HG03108 (cell line): ENCODE measurements around the gene SUPT3H.

Experiments
- ATAC-seq: cut with Tn5 transposase; IDR thresholded peaks from one replicate; pipeline ENCODE4 v1.9.1; 2021; ENCODE audit warnings: moderate library complexity; ENCODE audit not compliant: unreplicated experiment

The SUPT3H gene

DNA sequence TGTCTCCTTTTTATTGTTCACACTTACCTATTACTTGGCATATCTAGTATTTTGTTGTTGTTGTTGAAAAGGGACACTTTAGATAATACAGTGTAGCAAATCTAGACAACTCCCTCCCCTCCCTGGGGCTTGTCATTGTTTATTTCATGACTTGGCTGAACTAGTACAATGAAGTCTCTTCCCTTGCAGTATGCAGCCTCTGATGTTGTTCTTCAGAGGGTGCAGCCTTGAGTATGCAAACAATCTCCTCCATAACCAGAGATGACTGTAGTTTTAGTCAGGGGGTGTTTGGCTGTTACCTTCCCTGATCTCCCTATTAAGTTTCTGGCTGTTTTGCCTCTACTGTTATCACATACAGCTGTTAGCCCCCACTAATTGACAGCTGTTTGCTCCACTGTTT is 365.0 kb downstream of the SUPT3H start:
- ATAC-seq: no peak

DNA sequence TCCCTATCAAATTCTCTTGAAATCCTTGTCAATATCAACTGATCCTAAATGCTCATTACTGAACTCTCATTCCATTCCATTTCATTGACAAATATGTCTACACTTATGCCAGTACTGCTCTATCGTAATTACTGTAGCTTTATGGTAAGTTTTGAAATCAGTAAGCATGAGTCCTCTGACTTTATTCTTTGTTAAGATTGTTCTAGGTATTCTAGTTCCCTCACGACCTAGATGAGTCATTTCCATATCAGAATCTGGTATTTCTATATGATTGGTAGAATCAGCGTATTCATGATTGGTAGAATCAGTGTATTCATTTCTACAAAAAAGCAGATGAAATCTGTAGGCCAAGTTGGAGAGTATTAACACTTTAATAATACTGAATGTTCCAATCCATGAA is 368.2 kb downstream of the SUPT3H start:
- no peak for ATAC-seq

DNA sequence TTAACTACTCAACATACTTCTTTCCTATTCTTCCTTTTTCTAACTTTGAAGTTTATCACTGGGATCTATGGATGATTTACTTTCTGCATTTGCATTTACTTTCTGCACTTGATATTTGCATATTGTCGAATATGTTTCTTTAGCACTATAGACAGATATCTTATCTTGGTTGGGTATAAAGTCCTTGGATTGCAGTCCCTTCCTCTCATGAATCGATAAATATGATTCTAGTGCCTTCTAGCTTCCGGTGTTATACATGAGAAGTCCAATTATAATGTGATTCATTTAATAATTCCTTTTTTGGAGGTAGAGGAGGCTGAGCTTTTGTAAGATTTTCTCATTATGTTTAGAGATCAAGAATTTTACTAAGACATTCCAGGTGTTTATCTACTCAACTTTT is 370.8 kb downstream of the SUPT3H start:
- no peak for ATAC-seq

DNA sequence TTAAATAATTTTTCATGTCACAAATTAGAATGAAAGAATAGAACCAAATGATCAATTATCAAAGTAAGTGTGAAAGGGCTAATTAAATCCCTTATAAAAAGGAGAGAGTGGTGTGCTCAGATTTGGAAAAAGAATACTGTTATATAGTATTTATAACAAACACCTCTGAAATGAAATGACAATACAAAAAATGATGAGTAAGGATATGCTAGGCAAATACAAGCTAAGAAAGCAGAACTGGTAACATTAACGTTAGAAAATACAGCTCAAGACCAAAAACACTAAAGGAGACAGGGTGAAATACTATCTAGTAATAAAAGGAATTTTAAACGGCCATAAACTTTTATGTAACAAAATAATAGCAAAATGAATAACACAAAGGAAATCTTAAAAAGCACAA is 373.8 kb downstream of the SUPT3H start:
- no peak for ATAC-seq

DNA sequence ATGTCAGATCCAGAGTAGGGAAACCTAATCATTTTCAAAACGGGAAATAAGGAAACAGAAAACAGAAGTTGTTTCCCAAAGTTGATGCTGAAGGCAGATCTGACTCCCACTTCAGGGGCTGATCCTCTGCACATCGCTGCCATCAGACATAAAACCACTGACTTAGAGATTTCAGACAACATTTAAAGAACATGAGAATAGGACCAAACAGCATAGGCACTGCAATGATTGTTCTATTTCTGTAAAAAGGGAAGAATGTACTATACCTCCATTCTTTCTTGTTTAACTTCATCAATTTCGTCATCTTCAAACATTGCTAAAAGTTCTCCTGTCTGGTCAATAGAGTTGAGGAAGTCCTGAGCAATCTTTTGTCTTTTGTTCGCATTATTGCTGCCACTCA is 374.3 kb downstream of the SUPT3H start:
- ATAC-seq: no peak

DNA sequence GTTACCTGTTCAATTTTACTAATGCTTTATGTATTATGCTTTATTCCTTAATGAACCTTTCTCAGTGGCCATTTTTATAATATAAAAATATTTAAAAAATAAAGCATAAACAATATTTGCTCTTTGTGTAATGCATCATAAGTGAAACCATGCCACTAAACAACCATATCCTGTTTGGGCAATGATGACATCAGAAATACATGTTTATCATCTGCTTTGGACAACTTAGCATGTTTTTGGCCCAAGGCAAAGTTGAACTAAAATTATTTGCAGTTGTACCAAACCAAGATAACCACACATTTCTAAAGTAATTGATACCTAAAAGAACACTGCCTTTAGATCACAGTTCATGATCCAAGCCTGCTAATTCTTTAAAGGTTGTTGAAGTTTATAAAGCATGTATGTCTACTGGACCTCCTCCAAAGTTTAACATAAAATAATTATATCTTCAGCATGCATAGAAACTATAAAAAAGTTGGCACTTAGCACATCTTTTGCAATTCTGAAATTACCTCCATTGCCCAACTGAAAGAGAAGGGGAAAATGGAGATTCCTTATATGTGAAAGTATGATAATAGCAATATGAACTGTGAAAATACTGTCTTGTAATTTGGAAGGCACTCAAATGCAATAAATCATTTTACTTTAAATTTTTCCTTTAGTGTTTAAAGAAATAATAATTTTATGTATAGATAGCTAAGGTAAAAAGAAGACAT is 375.2 kb downstream of the SUPT3H start:
- no peak for ATAC-seq

DNA sequence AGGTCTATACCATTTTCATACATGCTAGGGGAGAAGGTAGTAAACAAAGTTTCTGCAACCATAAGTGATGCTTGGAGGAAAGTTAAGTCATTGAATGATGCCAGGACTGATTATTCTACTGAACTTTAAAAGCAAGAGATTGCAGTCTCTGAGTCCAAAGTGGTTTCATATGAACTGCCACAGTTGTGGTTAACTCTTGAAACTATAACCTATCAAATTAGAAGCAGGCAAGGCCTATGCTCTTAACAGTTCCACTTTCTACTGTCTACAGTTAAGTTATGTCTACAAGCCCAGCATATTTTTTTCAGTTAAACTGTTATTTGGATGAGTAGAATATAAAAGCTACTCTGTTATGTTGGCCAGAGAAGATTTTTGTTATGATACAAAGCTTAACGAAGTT is 376.1 kb downstream of the SUPT3H start:
- ATAC-seq: peak; percentile 97

DNA sequence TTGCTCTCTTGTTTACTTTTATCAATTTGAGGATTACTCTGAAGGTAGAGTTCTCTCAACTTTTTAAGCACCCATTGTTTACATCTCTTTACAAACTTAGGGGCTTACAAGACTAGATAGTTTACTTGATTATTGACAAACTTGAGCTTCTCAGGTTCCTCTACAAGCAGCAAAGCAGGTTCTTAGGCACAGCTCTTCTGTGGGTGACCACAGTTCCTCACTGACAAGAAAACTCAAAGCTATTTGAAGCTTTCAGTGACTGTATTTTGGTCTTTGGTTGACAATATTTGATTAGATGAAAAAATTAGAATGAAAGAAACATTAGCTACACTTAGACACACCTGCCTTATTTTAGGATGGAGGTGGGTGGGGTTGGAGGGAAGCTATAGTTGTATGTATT is 376.9 kb downstream of the SUPT3H start:
- no peak for ATAC-seq

DNA sequence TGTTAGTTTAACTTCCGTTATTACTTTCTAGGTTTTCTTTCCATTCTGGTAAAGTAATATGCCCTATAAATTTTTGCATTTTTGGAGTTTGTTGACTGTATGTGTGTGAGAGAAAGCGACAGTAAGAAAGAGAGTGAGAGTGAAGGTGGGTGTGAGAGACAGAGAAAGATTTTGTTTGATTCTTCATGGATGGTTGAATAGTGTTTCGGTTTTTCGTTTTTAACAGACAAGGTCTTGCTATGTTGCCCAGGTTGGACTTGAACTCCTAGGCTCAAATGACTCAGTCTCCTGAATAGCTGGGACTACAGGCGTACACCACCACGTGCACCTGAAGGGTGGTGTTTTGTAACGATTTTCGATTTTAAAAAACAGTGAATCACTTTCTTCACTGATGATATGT is 378.7 kb downstream of the SUPT3H start:
- no peak for ATAC-seq

DNA sequence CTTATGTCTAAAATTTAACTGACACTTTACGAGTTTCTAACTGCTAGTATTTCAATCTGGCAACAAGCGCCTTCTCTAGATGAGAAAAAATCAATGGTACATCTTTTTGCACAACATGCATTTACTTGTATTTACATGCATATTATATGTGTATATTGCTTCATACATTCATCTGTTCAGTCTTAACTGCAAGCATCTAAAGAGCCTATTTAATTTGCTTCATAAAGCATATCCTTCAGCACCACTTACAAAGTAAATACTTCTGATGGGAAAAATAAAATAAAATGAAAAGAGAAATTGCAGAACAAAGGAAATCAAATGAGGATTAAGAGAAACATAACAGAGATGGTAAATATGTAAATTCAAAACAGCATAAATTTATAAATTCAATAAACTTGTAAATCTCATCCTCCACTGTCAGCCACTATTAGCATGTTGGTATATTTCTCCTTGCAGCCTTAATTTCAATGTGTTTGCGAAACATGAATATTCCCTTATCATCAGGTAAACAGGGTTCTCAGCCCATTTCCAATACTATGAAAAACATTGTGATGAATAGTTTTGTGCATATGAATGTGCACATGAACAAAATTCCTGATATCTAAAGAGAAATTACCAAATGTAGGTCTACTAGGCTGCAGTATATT is 382.1 kb downstream of the SUPT3H start:
- no peak for ATAC-seq

DNA sequence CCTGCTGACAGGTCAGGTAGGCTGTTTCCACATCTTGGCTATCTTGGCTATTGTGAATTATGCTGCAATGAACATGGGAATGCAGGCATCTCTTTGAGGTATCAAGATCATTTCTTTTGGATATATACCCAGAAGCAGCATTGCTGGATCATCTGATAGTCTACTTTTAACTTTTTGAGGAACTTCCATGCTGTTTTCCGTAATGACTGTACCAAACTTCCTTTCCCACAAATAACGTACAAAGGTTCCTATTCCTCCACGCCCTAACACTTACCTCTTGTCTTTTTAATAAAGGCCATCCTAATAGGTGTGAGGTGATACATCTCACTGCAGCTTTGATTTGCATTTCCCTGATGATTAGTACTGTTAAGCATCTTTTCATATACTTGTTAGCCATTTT is 388.3 kb downstream of the SUPT3H start:
- no peak for ATAC-seq

DNA sequence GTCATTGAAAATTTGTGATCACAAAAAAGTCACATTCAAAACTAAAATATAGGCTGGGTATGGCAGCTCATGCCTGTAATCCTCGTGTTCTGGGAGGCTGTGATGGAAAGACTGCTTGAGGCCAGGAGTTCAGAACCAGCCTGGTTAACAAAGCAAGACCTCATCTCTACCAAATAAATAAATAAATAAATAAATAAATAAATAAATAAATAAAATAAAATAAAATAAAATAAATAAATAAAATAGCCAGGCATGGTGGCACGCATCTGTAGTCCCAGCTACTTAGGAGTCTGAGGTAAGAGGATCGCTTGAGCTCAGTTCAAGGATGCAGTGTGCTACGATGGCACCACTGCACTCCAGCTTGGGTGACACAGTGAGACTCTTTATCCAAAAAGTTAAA is 392.7 kb downstream of the SUPT3H start:
- ATAC-seq: no peak

DNA sequence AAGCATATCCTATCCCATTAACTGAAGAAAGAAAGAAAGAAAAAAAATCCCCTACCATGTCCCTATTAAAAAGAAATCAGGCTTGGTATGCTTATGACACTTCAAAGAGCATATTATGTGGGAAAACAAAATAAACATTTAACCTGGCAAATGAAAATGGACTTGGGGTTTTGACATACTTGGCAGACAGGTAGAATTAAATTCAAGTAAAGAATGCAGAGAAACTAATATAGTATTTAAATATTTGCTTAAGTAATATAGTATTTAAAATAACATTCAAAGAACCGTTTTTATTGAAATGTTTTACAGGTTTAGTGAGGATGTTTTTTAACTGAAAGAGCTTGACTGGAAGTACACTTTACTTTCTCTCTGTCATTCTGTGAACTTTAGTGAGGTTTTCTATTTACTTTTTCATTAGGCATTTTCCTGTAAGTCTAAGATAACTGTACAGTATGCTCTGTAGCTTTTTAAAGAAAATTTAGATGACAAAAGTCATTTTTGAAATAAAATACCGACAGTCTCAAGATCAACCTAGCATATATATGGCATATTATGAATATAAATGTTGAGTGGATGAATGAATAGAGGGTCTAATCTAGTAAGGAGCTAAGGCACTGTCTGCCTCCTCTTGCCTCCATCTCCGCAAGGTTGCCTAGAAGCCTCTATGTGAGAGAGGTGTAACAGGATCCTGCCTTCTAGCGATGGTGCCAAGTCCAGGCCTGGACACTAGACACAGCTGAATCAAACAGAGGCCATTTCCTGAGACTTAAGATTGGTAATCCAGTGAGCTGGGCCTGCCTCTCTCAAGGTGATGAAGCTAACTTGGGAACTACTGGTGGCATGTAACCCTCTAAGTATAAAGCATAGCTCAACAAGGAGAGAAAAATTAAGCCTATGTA is 394.0 kb downstream of the SUPT3H start:
- ATAC-seq: no peak

DNA sequence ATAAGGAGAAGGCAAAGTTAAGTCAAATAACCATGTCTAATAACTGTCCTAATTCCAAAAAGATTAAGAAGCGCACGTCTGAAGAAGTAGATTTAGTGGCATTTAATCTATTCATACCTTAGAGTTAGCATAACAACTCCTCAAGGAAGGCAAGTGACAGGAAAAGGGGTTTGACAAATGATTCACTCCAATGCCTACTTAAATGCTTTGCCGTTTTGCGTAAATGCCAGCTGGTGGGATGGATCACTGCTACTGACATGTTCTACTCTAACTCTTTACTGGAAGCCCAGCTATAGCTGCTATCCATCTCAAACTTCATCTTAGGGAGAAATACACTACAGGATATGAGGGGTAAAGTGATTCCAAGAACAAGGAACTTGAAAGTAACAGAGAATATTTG is 396.9 kb downstream of the SUPT3H start:
- no peak for ATAC-seq

DNA sequence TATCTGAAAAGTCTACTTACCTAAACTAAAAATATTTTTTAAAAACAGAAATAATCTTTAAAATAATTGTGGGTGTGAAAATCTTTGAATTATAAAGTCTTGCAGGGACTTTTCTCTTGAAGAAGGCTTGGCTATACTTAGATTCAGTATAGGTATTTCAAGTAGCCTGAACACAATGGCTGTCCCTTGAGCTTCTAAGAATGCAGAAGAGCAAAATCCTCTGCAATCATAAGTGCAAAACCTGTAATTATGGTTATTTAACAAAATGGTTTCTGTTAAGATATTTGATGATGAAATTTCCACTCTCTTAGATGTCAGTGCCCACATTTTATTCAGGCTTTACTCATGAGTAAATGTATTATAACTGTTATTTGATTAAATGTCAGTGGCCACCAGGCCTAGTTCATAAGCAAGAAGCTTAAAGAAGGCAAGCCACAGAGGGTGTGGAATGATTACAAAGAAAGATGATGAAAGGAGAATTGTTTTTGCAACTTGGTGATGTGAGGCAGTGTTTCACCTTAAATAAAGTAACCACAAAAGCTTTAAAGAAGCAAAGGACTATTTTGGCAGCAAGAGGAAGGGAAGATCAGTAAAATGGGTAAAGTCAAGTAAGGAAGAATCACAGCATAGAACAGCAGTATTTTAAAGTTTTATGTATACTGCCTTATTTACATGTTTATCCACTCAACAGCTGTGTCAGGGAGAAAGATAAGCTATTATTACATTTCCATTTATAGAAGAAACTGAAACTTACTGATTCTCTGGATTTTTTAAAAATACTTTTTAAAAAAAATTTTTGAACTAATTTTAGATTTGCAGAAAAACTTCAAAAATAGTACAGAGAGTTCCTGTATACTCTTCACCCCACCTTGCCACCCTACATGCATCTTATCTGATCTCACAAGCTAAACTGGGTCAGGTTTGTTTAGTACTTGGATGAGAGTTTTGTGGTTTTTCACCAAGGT is 400.8 kb downstream of the SUPT3H start:
- peak; percentile 56 for ATAC-seq

DNA sequence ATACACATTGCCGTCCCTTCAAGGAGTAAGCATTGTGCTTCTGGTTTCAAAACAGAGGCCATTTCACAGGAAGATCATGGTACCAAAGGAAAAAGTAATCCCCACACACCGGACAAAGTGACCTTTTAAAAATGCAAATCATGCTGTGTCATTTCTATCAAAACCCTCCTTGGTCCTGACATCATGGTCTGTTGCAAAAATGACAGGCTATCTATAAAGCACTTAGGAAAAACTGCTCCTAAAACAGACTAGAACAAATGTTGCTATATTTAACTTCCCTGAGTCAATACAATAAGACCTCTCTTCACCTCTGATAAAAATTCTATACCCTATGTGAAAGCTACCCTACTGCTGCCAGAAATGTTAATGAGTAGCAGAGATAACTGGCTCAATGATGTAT is 403.2 kb downstream of the SUPT3H start:
- ATAC-seq: no peak

DNA sequence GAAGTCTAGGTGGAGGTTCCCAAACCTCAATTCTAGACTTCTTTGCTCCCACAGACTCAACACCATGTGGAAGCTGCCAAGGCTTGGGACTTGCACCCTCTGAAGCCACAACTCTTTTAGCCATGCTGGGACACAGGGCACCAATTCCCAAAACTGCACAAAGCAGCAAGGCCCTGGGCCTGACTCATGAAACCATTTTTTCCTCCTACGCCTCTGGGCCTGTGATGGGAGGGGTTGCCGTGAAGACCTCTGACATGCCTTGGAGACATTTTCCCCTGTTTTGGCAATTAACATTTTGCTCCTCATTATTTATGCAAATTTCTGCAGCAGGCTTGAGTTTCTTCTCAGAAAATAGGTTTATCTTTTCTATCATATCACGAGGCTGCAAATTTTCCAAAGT is 405.0 kb downstream of the SUPT3H start:
- no peak for ATAC-seq

DNA sequence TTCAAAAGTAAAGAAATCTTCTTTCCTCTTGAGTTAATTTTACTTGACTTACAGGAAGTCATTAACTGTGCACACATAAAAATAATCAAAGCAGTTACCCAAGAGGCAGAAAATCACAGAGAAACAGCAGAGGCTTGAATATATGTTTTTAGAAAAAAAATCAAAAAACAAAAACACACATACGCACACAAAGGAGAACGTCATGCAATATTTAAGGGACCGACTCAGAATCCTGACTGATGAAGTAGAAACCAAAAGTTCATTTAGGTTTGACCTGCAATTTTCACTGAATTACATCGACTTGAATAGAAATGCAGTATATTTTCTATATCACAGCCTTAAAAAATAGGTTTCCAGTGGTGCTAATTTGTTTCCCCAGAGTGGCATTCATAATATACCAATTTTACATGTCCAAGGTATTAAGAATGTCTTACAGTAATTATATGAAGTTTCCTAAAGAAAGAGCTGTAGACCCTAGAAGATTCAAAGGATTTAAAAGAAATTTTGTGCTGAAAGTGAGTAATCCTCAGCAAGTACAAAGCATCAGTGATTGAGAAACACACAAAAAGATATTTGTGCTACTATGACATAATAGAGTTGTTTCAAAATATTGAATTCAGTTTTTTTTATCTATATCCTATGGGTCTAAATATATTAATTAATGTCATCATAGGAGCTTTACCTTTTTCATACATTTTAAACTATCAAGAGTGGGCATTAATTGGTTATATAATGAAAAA is 408.1 kb downstream of the SUPT3H start:
- no peak for ATAC-seq

DNA sequence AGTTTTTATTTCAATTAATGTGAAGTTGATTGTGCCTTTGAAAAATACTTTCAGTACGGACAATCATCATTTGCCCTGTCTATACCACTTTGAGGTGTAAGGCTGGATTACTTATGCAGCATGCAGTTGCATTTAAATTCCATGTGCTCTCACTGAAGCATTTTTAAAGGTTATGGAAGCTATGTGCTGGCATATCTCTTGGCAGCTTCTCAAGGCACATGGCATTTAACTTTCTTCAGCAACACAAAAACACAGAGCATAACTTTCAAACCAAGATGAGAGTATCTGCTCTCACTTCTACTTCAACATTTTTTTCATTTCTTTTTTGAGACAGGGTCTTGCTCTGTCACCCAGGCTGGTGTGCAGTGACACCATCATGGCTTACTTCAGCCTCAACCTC is 410.3 kb downstream of the SUPT3H start:
- no peak for ATAC-seq

DNA sequence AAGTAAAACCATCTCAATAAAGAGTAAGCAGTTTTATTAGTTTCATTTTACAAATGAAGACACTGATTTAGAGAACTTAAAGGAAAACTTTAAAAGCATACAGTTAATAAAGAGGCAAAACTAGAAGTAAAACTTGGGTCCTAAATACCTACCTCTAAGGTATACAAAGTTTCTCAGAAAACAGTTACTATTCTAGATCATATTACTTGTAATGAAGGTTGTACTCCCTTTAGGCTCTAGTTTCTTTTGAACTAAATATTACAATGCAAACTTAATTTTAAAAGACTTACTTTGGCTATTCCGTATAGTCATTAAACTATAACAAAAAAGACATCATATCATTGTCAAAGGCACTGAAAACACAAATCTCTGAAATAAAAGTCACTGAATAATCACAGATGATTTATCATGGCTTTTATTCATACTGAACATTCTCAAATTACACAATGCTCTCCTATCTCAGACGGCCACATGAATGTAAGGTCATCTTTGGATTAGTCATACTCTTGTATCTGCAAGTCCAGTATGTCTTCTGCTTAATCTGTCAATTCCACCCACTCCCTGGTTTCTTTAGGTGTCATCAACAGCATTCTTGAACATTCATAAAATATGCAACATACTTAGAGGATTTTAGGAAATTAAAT is 411.2 kb downstream of the SUPT3H start:
- ATAC-seq: no peak
